Colon (tissue), 2 donors: ENCODE measurements around the gene RASIP1.

Source experiments
- FAIRE-seq: peaks from 2 replicates; lab custom pipeline; 2012; peaks lifted over from hg19 to GRCh38; lab: Jason Lieb, UNC
- donor health status: control.
- donor health status: control.

The RASIP1 gene

GRCh38 chr19:48672994-48673393 lies 67.4 kb downstream of the RASIP1 start, which contains the start of gene NTN5:
NTN5 (minus strand) TSS chr19:48673017; CDS start chr19:48670986, 2,031 bp downstream.
- FAIRE-seq, result no peak

- no peak for FAIRE-seq
These were observed 68.9 kb downstream of the RASIP1 start for GRCh38 chr19:48671446-48671995.

GRCh38 chr19:48670699-48671445 lies 69.5 kb downstream of the RASIP1 start:
- no peak for FAIRE-seq
